ENCODE results near the gene TMEM39A. TPM values are rescaled to one million over a fixed set of nuclear protein-coding genes. Genes with fewer than 3 reads are reported as not detected.

TMEM39A gene
- 10 to 100 TPM; 22.2 to 59.7 (median 48.4) TPM for total RNA-seq
- polyA plus RNA-seq, result 1 to 10 TPM; 4.7 to 5.3 (median 4.9) TPM
- long read RNA-seq, donor 1, full-length matches to known transcripts, result 1 of 1 reads
- long read RNA-seq, donor 1, partial matches to known transcripts, result 0 of 1 reads
- long read RNA-seq, donor 1, other reads (novel, unspliced or antisense), result 0 of 1 reads
- long read RNA-seq, donor 2, full-length matches to known transcripts, result 2 of 2 reads
- long read RNA-seq, donor 2, partial matches to known transcripts, result 0 of 2 reads
- long read RNA-seq, donor 2, other reads (novel, unspliced or antisense), result 0 of 2 reads
- long read RNA-seq, donor 3, full-length matches to known transcripts, result 2 of 2 reads
- long read RNA-seq, donor 3, partial matches to known transcripts, result 0 of 2 reads
- long read RNA-seq, donor 3, other reads (novel, unspliced or antisense), result 0 of 2 reads
- long read RNA-seq, donor 4, full-length matches to known transcripts, result 1 of 1 reads
- long read RNA-seq, donor 4, partial matches to known transcripts, result 0 of 1 reads
- long read RNA-seq, donor 4, other reads (novel, unspliced or antisense), result 0 of 1 reads
- long read RNA-seq, donor 5, full-length matches to known transcripts, result 6 of 6 reads
- long read RNA-seq, donor 5, partial matches to known transcripts, result 0 of 6 reads
- long read RNA-seq, donor 5, other reads (novel, unspliced or antisense), result 0 of 6 reads
- long read RNA-seq, donor 6, result 0 reads
- long read RNA-seq, donor 7, full-length matches to known transcripts, result 4 of 4 reads
- long read RNA-seq, donor 7, partial matches to known transcripts, result 0 of 4 reads
- long read RNA-seq, donor 7, other reads (novel, unspliced or antisense), result 0 of 4 reads
- long read RNA-seq, donor 8, full-length matches to known transcripts, result 3 of 3 reads
- long read RNA-seq, donor 8, partial matches to known transcripts, result 0 of 3 reads
- long read RNA-seq, donor 8, other reads (novel, unspliced or antisense), result 0 of 3 reads
- long read RNA-seq, donor 9, result 0 reads
- long read RNA-seq, donor 10, partial matches to known transcripts, result 0 of 1 reads
- long read RNA-seq, donor 10, other reads (novel, unspliced or antisense), result 0 of 1 reads

- WGBS, 5 donors, result 3 to 11% (median 4%) methylated on average over 19 to 51 of the region's 51 CpGs
- no peak for TF ChIP-seq EP300 (IDR thresholded peaks at IDR 0.05)
- TF ChIP-seq CTCF (IDR thresholded peaks at IDR 0.05), result peak in 4 of 7 experiments; percentile 14 to 50 (median 24)
- TF ChIP-seq POLR2AphosphoS5 (IDR thresholded peaks at IDR 0.05), result peak; percentile 97 to 99 (median 98)
- TF ChIP-seq POLR2A (IDR thresholded peaks at IDR 0.05), result peak in 2 of 4 donors; percentile 68 to 80
- Histone ChIP-seq H3K4me1 (peaks cover 11 to 58% (median 42%) of the 10 kb centered on the region in 4 donors), H3K27me3 (no peaks in the 10 kb centered on the region), H3K36me3 (peaks cover 10 to 35% (median 33%) of the 10 kb centered on the region in 4 donors), H3K4me3 (peak within 1 kb of the TSS; percentile 85 to 98 (median 96)), H3K9me3 (no peaks in the 10 kb centered on the region), H3K27ac (peak within 1 kb of the TSS; percentile 85 to 94 (median 90))
- DNase-seq, result peak; percentile 100
- intact Hi-C loops (cut with DNase I; ENCODE audit: low total_unique reads), result no loop called here
Observed at GRCh38 chr3:119463171-119464169, at the start of gene TMEM39A. TMEM39A (minus strand) TSS chr3:119463615; CDS start chr3:119462074, 1,541 bp downstream.

- Histone ChIP-seq H3K36me3 (peaks cover 19 to 94% (median 87%) of the 10 kb centered on the region in 4 donors), H3K9me3 (no peaks in the 10 kb centered on the region), H3K27ac (no peak overlapping the region), H3K27me3 (no peaks in the 10 kb centered on the region), H3K4me1 (peaks cover 0 to 13% (median 6%) of the 10 kb centered on the region in 4 donors), H3K4me3 (no peak overlapping the region)
- intact Hi-C loops (cut with DNase I; ENCODE audit: low total_unique reads), result no loop called here
- DNase-seq, result no peak
- TF ChIP-seq EP300 (IDR thresholded peaks at IDR 0.05) (no peak), POLR2AphosphoS5 (IDR thresholded peaks at IDR 0.05) (no peak), POLR2A (IDR thresholded peaks at IDR 0.05) (no peak), CTCF (IDR thresholded peaks at IDR 0.05) (no peak)
Observed at GRCh38 chr3:119510690-119511089, 47.3 kb upstream of the TMEM39A start.

- intact Hi-C loops (cut with DNase I; ENCODE audit: low total_unique reads), result no loop called here
- WGBS, 5 donors, result 29 to 71% (median 65%) methylated on average over 1 of the region's 1 CpG
- no peak for DNase-seq
- TF ChIP-seq CTCF (IDR thresholded peaks at IDR 0.05) (no peak), POLR2AphosphoS5 (IDR thresholded peaks at IDR 0.05) (no peak), EP300 (IDR thresholded peaks at IDR 0.05) (no peak)
- Histone ChIP-seq H3K36me3 (peaks cover 11 to 94% (median 87%) of the 10 kb centered on the region in 4 donors), H3K27ac (no peak overlapping the region), H3K9me3 (no peaks in the 10 kb centered on the region), H3K27me3 (no peaks in the 10 kb centered on the region), H3K4me3 (no peak overlapping the region), H3K4me1 (peaks cover 0 to 13% (median 6%) of the 10 kb centered on the region in 4 donors)
Observed at GRCh38 chr3:119508172-119508845, 44.9 kb upstream of the TMEM39A start.

Measured in stomach (tissue), 19 donors.